Keratinocyte (primary cell): ENCODE measurements around the gene FAN1. TPM values are rescaled to one million over a fixed set of nuclear protein-coding genes. Genes with fewer than 3 reads are reported as not detected.

Experiments
- DNase-seq: peaks from one replicate; pipeline ENCODE4 v3.0.0-alpha.2; 2011; ENCODE audit warnings: low read depth, missing footprints, low spot score
- FAIRE-seq: peaks from 2 replicates; lab custom pipeline; 2011; peaks lifted over from hg19 to GRCh38; lab: Jason Lieb, UNC
- H2AFZ ChIP-seq: 2 replicates; pipeline ENCODE4 v1.6.0; 2012; ENCODE audit warnings: low read length, control low read depth, inconsistent platforms; ENCODE audit not compliant: control insufficient read depth
- H3K27ac ChIP-seq: 2 replicates; pipeline ENCODE4 v1.5.1; 2011; ENCODE audit warnings: low read length; ENCODE audit not compliant: control insufficient read depth, insufficient read depth
- H3K27me3 ChIP-seq: 3 replicates; pipeline ENCODE4 v1.6.0; 2011; ENCODE audit warnings: low read length; ENCODE audit not compliant: control insufficient read depth, insufficient read depth; ENCODE audit errors: extremely low read depth
- H3K36me3 ChIP-seq, 2 experiments: 2 replicates in 1 of 2; 3 replicates in 1 of 2; pipeline ENCODE4 v1.5.1; 2011; ENCODE audit warnings: low read length in 2 of 2, mild to moderate bottlenecking in 1 of 2; ENCODE audit not compliant: control insufficient read depth in 2 of 2, insufficient read depth in 2 of 2; ENCODE audit errors: extremely low read depth in 1 of 2
- H3K4me1 ChIP-seq: 3 replicates; pipeline ENCODE4 v1.5.1; 2011; ENCODE audit warnings: low read length; ENCODE audit not compliant: control insufficient read depth, insufficient read depth; ENCODE audit errors: extremely low read depth
- H3K4me2 ChIP-seq: 3 replicates; pipeline ENCODE4 v1.6.0; 2011; ENCODE audit warnings: low read depth, low read length; ENCODE audit not compliant: control insufficient read depth, insufficient read depth; ENCODE audit errors: extremely low read depth
- H3K4me3 ChIP-seq, 3 experiments: fragments of 200-600 bp in 1 of 3; sonication (generic) in 1 of 3; 2 replicates in 2 of 3; 3 replicates in 1 of 3; pipeline ENCODE4 v1.5.1; 2011 to 2016; ENCODE audit warnings: low read length in 3 of 3, mild to moderate bottlenecking in 3 of 3, control low read depth in 2 of 3, inconsistent platforms in 1 of 3, low read depth in 1 of 3, mixed read lengths in 1 of 3, mixed run types in 1 of 3, moderate library complexity in 1 of 3; ENCODE audit not compliant: control insufficient read depth in 2 of 3, insufficient read depth in 2 of 3; ENCODE audit errors: extremely low read depth in 1 of 3
- H3K79me2 ChIP-seq: 2 replicates; pipeline ENCODE4 v1.6.0; 2012; ENCODE audit warnings: low read length; ENCODE audit not compliant: control insufficient read depth, insufficient read depth
- H3K9ac ChIP-seq: 3 replicates; pipeline ENCODE4 v1.6.0; 2011; ENCODE audit warnings: low read length; ENCODE audit not compliant: control insufficient read depth, insufficient read depth; ENCODE audit errors: extremely low read depth
- H3K9me1 ChIP-seq: 3 replicates; pipeline ENCODE4 v1.6.0; 2011; ENCODE audit warnings: low read length; ENCODE audit not compliant: control insufficient read depth, insufficient read depth; ENCODE audit errors: extremely low read depth
- H3K9me3 ChIP-seq: 2 replicates; pipeline ENCODE4 v1.5.1; 2012; ENCODE audit warnings: low read depth, low read length; ENCODE audit not compliant: control insufficient read depth
- H4K20me1 ChIP-seq: 3 replicates; pipeline ENCODE4 v1.6.0; 2011; ENCODE audit warnings: low read length; ENCODE audit not compliant: control insufficient read depth, insufficient read depth; ENCODE audit errors: extremely low read depth
- EZH2 ChIP-seq: IDR thresholded peaks from one replicate; pipeline ENCODE4 v1.6.1; 2012; ENCODE audit warnings: inconsistent platforms, mild to moderate bottlenecking, low read length, moderate library complexity
- dilution Hi-C: fragments of 300-500 bp; cut with MboI; formaldehyde crosslinking; loops from one replicate; pipeline ENCODE4 v1.7.0; 2020; ENCODE audit warnings: low sequenced_read_pairs; ENCODE audit not compliant: extremely low pct_ligation_motif_present
- polyA plus RNA-seq, 5 experiments: library from polyadenylated mRNA; depleted of rRNA in 3 of 5; stranded (reverse) in 3 of 5; stranded (forward) in 1 of 5; unstranded in 1 of 5; fragments of >200 nt; gene quantifications; 1 replicate in 1 of 5; 2 replicates in 3 of 5; 3 replicates in 1 of 5; pipeline versions ENCODE4 v1.2.1 to v1.2.3, GENCODE V29; 2011 to 2012; ENCODE audit warnings: missing spikeins in 2 of 5, low read depth in 1 of 5, low replicate concordance in 1 of 5
- TF ChIP-seq, protein P1 (sequence below), 3 experiments: IDR thresholded peaks in 1 of 3; conservative IDR thresholded peaks in 1 of 3; optimal IDR thresholded peaks in 1 of 3; 2 replicates in 2 of 3; 3 replicates in 1 of 3; pipeline versions ENCODE3 to v1.5.1; 2011; ENCODE audit warnings: low read length in 3 of 3, mild to moderate bottlenecking in 3 of 3, moderate library complexity in 2 of 3, control low read depth in 1 of 3, inconsistent platforms in 1 of 3; ENCODE audit not compliant: insufficient read depth in 2 of 3; ENCODE audit errors: extremely low read depth in 1 of 3

Gene FAN1
- polyA plus RNA-seq, 1 donor (not counting 4 experiments of a cell fraction or from before 2014, with no cell fraction given) = 17.2 TPM

GRCh38 chr15:30872341-30872748, 31.4 kb upstream of the FAN1 start:
- no peak overlapping the region for H2AFZ ChIP-seq
- H3K9me3 ChIP-seq = no peaks in the 10 kb centered on the region
- no peak for TF ChIP-seq EZH2
- TF ChIP-seq, protein P1, sequence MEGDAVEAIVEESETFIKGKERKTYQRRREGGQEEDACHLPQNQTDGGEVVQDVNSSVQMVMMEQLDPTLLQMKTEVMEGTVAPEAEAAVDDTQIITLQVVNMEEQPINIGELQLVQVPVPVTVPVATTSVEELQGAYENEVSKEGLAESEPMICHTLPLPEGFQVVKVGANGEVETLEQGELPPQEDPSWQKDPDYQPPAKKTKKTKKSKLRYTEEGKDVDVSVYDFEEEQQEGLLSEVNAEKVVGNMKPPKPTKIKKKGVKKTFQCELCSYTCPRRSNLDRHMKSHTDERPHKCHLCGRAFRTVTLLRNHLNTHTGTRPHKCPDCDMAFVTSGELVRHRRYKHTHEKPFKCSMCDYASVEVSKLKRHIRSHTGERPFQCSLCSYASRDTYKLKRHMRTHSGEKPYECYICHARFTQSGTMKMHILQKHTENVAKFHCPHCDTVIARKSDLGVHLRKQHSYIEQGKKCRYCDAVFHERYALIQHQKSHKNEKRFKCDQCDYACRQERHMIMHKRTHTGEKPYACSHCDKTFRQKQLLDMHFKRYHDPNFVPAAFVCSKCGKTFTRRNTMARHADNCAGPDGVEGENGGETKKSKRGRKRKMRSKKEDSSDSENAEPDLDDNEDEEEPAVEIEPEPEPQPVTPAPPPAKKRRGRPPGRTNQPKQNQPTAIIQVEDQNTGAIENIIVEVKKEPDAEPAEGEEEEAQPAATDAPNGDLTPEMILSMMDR (optimal IDR thresholded peaks at IDR 0.05 in 1 of 3, IDR thresholded peaks at IDR 0.05 in 1 of 3, conservative IDR thresholded peaks at IDR 0.05 in 1 of 3; ENCODE audit: extremely low read depth in 1 of 3, insufficient read depth in 2 of 3, low read length in 3 of 3) = no peak
- no peaks in the 10 kb centered on the region for H3K79me2 ChIP-seq
- H4K20me1 ChIP-seq = no peaks in the 10 kb centered on the region
- no peak for FAIRE-seq
- H3K27ac ChIP-seq = no peak overlapping the region
- H3K27me3 ChIP-seq = no peaks in the 10 kb centered on the region
- H3K4me1 ChIP-seq = no peaks in the 10 kb centered on the region
- dilution Hi-C loops = no loop called here
- H3K9me1 ChIP-seq = no peaks in the 10 kb centered on the region
- H3K36me3 ChIP-seq = no peaks in the 10 kb centered on the region
- H3K4me3 ChIP-seq = no peak overlapping the region
- DNase-seq = no peak
- no peak overlapping the region for H3K4me2 ChIP-seq
- H3K9ac ChIP-seq = no peak overlapping the region

DNA sequence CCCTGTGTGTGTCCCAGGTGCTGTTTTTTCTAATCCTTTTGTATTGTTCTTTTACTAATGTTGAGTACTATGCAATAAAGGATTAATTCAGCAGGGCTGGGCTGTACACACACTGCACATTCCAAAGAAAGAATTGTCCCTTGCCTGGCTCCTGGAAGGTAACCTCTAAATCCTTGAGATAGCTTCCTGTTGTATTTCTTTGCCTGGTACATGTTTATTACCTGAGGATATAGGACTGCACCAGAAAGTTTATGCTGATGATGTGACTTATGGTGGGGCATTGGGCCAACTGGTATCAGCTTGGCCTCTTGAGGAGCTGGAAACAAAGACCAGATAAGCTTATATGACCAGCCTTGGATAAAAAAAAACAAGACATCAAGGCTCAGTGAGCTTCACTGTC, 26.6 kb upstream of the FAN1 start:
- dilution Hi-C loops = no loop called here
- Histone ChIP-seq H3K4me1 (no peaks in the 10 kb centered on the region), H3K9me3 (no peaks in the 10 kb centered on the region), H3K79me2 (no peaks in the 10 kb centered on the region), H3K9me1 (no peaks in the 10 kb centered on the region), H4K20me1 (no peaks in the 10 kb centered on the region), H2AFZ (no peak overlapping the region), H3K9ac (no peak overlapping the region), H3K4me2 (no peak overlapping the region), H3K27ac (no peak overlapping the region), H3K27me3 (no peaks in the 10 kb centered on the region), H3K36me3 (no peaks in the 10 kb centered on the region), H3K4me3 (no peak overlapping the region)
- no peak for DNase-seq
- TF ChIP-seq, protein P1 (optimal IDR thresholded peaks at IDR 0.05 in 1 of 3, IDR thresholded peaks at IDR 0.05 in 1 of 3, conservative IDR thresholded peaks at IDR 0.05 in 1 of 3; ENCODE audit: extremely low read depth in 1 of 3, insufficient read depth in 2 of 3, low read length in 3 of 3) = no peak
- no peak for TF ChIP-seq EZH2
- FAIRE-seq = no peak
